B cell (primary cell): ENCODE results near the gene PREP. TPM values are rescaled to one million over a fixed set of nuclear protein-coding genes. Genes with fewer than 3 reads are reported as not detected.

Experiments used
- ATAC-seq: fragments of 200-7000 bp; cut with Tn5 transposase; one replicate; pipeline ENCODE4 v1.10.0; 2021; ENCODE audit warnings: low read depth, mild to moderate bottlenecking, moderate number of reproducible peaks, moderate library complexity
- CTCF ChIA-PET: fragments of 350-600 bp; sonication (Branson Sonifier 250); formaldehyde crosslinking; loops from one replicate; lab custom pipeline; 2021; ENCODE audit warnings: antibody characterized with exemption, inconsistent platforms; lab: Charles Lee
- POLR2A ChIA-PET: fragments of 350-600 bp; sonication (Branson Sonifier 250); formaldehyde crosslinking; loops from one replicate; lab custom pipeline; 2021; ENCODE audit warnings: antibody characterized with exemption; lab: Charles Lee
- DNase-seq: peaks from one replicate; pipeline ENCODE4 v3.0.0; 2013
- H2AFZ ChIP-seq: 2 replicates; pipeline ENCODE4 v1.6.1; 2012; ENCODE audit warnings: mild to moderate bottlenecking, low read depth, low read length; ENCODE audit not compliant: insufficient read depth, poor library complexity, severe bottlenecking
- H3K27ac ChIP-seq, 2 donors: 1 replicate in 1 of 2; 2 replicates in 1 of 2; pipeline ENCODE4 v1.5.1; 2012 to 2013; ENCODE audit warnings: low read length in 2 of 2, mild to moderate bottlenecking in 2 of 2, moderate library complexity in 1 of 2
- H3K27me3 ChIP-seq, 4 experiments: fragments of 200-600 bp in 1 of 4; sonication (generic) in 1 of 4; replicated peaks in 1 of 4; 1 replicate in 2 of 4; 2 replicates in 2 of 4; pipeline versions ENCODE4 v1.6.1 to v1.7.0; 2013 to 2016; ENCODE audit warnings: low read length in 3 of 4, mild to moderate bottlenecking in 2 of 4, mixed read lengths in 1 of 4, moderate library complexity in 1 of 4; ENCODE audit not compliant: insufficient read depth in 4 of 4, control insufficient read depth in 3 of 4; ENCODE audit errors: control extremely low read depth in 1 of 4
- H3K36me3 ChIP-seq, 2 experiments: replicated peaks in 1 of 2; 1 replicate in 1 of 2; 2 replicates in 1 of 2; pipeline versions ENCODE4 v1.6.1 to v1.7.1; 2013; ENCODE audit warnings: low read length in 1 of 2; ENCODE audit not compliant: insufficient read depth in 2 of 2, control insufficient read depth in 1 of 2; ENCODE audit errors: control extremely low read depth in 1 of 2, extremely low read depth in 1 of 2
- H3K4me1 ChIP-seq, 2 donors: fragments of 200-600 bp in 1 of 2; sonication (generic) in 1 of 2; 1 replicate in 1 of 2; 2 replicates in 1 of 2; pipeline versions ENCODE4 v1.5.1 to v1.6.1; 2013 to 2017; ENCODE audit warnings: low read length in 2 of 2; ENCODE audit not compliant: control insufficient read depth in 2 of 2, insufficient read depth in 2 of 2
- H3K4me2 ChIP-seq: replicated peaks from 2 replicates; pipeline ENCODE3; 2012; ENCODE audit warnings: mild to moderate bottlenecking, low read depth, low read length; ENCODE audit not compliant: poor library complexity, severe bottlenecking
- H3K4me3 ChIP-seq, 5 experiments: fragments of 200-600 bp in 1 of 5; sonication (generic) in 1 of 5; 1 replicate in 3 of 5; 2 replicates in 2 of 5; pipeline versions ENCODE4 v1.5.1 to v1.7.0; 2011 to 2016; ENCODE audit warnings: low read length in 4 of 5, mild to moderate bottlenecking in 4 of 5, low read depth in 2 of 5, control low read depth in 1 of 5, moderate library complexity in 1 of 5; ENCODE audit not compliant: insufficient read depth in 1 of 5; ENCODE audit errors: control extremely low read depth in 1 of 5, extremely low read depth in 1 of 5
- H3K79me2 ChIP-seq: fragments of 200-600 bp; sonication (generic); one replicate; pipeline ENCODE4 v1.6.0; 2016; ENCODE audit warnings: low read length; ENCODE audit not compliant: control insufficient read depth, insufficient read depth
- H3K9ac ChIP-seq: fragments of 200-600 bp; sonication (generic); 2 replicates; pipeline ENCODE4 v1.6.1; 2017; ENCODE audit warnings: mild to moderate bottlenecking, low read length, moderate library complexity
- H3K9me3 ChIP-seq, 3 donors: one replicate each; pipeline versions ENCODE4 v1.6.1 to v1.7.1; 2013; ENCODE audit warnings: low read length in 2 of 3; ENCODE audit not compliant: control insufficient read depth in 2 of 3, insufficient read depth in 1 of 3; ENCODE audit errors: control extremely low read depth in 1 of 3
- H4K20me1 ChIP-seq: 2 replicates; pipeline ENCODE4 v1.6.0; 2012; ENCODE audit warnings: mild to moderate bottlenecking, low read length; ENCODE audit not compliant: insufficient read depth, control insufficient read depth, poor library complexity, severe bottlenecking
- H3K27ac Mint-ChIP-seq: one replicate; pipeline ENCODE4 v1.8.0; 2021; ENCODE audit warnings: mixed read lengths
- H3K27me3 Mint-ChIP-seq: one replicate; pipeline ENCODE4 v1.8.0; 2021; ENCODE audit warnings: mixed read lengths
- H3K4me1 Mint-ChIP-seq: one replicate; pipeline ENCODE4 v1.8.0; 2021; ENCODE audit warnings: mixed read lengths
- H3K4me3 Mint-ChIP-seq: one replicate; pipeline ENCODE4 v1.8.0; 2021; ENCODE audit warnings: mixed read lengths
- H3K9me3 Mint-ChIP-seq: one replicate; pipeline ENCODE4 v1.8.0; 2022; ENCODE audit warnings: mixed read lengths; ENCODE audit not compliant: insufficient read depth
- EZH2 ChIP-seq: IDR thresholded peaks from 2 replicates; pipeline ENCODE4 v1.6.1; 2012; ENCODE audit warnings: borderline replicate concordance, low read depth, mild to moderate bottlenecking, moderate library complexity, low read length; ENCODE audit not compliant: insufficient read depth, poor library complexity, severe bottlenecking
- whole genome bisulfite sequencing: methylation state at CpG from one replicate; pipeline ENCODE4 v1.1.5; 2013; ENCODE audit warnings: missing lambda C conversion rate; ENCODE audit not compliant: insufficient coverage; 5-methylcytosine and 5-hydroxymethylcytosine counted together
- intact Hi-C: fragments of 100-400 bp; cut with micrococcal nuclease; formaldehyde crosslinking; loops from one replicate; pipeline ENCODE4 v1.10.0; 2022
- polyA plus RNA-seq: library from polyadenylated mRNA; depleted of rRNA; stranded (reverse); fragments of >200 nt; gene quantifications from 2 replicates; pipeline ENCODE4 v1.2.3, GENCODE V29; 2012
- total RNA-seq, 2 donors: library from RNA; stranded (reverse); fragments of 120-200 nt in 1 of 2; gene quantifications; 1 replicate in 1 of 2; 2 replicates in 1 of 2; pipeline versions ENCODE4 v1.2.3 to v1.2.4, GENCODE V29; 2013 to 2022
- TF ChIP-seq, protein P1 (sequence below): fragments of 200-600 bp; IDR thresholded peaks from one replicate; pipeline ENCODE4 v1.8.0; 2022; ENCODE audit warnings: antibody characterized with exemption, mild to moderate bottlenecking

PREP gene
- total and polyA plus RNA-seq, 2 donors (not counting 1 experiment from before 2014, with no cell fraction given): 12.2 to 27.0 TPM

DNA sequence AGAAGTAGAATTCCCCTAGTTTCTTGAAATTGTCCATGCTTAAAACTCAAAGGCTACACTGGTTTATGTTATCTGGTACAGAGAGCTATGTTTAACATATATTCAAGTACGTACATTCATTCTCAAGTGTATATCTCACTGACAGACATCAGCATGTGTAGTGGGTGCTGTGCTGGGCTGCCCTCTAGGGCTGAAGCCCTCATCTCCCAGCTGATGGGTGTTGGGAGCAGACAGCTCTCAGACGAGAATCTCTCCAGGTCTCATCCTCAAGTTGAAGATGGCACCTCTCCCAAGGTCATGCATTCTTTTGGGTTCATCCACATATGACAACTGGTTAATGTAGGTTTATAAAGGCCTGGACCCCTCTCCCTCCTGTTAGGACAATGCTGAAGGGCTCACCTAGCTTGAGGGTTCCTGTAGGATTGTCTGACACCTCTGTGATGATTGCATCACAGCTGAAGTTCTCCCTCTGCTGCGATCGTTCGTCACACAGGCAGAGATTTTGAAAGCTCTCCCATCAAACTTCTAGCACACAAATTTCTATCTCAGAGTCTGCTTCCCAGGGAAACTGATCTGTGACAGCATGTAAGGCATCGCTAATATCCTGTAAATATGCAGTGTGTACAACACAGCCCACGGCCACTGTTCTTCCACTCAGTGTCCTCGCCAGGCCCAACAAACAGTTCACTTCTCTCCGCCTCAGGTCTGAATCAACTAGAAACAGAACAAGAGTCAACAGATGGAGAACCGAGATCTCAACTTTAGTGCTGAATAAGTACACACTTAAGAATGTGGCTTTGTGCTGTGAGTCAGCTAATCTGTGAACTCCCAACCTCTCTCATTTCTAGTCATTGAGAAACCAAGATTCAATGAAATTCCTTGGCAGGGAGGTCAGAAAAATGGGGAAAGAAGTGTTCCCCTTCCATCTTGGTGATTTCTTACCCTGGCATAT, 43.2 kb downstream of the PREP start:
- H3K27ac Mint-ChIP-seq: no peak overlapping the region
- H3K9me3 Mint-ChIP-seq: peaks cover 2% of the 10 kb centered on the region
- no peaks in the 10 kb centered on the region for H3K4me1 Mint-ChIP-seq
- intact Hi-C loops: no loop called here
- ATAC-seq (no peak), DNase-seq (no peak)
- Histone ChIP-seq H3K27me3 (no peaks in the 10 kb centered on the region), H3K27ac (no peak overlapping the region), H3K4me2 (no peak overlapping the region), H3K4me1 (no peaks in the 10 kb centered on the region), H3K36me3 (peaks cover 12 to 32% of the 10 kb centered on the region in 2 experiments), H4K20me1 (no peaks in the 10 kb centered on the region), H3K79me2 (no peaks in the 10 kb centered on the region), H3K9ac (no peak overlapping the region), H3K4me3 (no peak overlapping the region), H3K9me3 (peaks cover 0 to 4% (median 0%) of the 10 kb centered on the region in 3 donors), H2AFZ (no peak overlapping the region)
- CTCF ChIA-PET: no interaction called here
- no peak overlapping the region for H3K4me3 Mint-ChIP-seq
- TF ChIP-seq, protein P1, sequence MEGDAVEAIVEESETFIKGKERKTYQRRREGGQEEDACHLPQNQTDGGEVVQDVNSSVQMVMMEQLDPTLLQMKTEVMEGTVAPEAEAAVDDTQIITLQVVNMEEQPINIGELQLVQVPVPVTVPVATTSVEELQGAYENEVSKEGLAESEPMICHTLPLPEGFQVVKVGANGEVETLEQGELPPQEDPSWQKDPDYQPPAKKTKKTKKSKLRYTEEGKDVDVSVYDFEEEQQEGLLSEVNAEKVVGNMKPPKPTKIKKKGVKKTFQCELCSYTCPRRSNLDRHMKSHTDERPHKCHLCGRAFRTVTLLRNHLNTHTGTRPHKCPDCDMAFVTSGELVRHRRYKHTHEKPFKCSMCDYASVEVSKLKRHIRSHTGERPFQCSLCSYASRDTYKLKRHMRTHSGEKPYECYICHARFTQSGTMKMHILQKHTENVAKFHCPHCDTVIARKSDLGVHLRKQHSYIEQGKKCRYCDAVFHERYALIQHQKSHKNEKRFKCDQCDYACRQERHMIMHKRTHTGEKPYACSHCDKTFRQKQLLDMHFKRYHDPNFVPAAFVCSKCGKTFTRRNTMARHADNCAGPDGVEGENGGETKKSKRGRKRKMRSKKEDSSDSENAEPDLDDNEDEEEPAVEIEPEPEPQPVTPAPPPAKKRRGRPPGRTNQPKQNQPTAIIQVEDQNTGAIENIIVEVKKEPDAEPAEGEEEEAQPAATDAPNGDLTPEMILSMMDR: no peak
- no peak for TF ChIP-seq EZH2
- no peaks in the 10 kb centered on the region for H3K27me3 Mint-ChIP-seq
- WGBS: 86% methylated on average over 7 of the region's 10 CpGs
- POLR2A ChIA-PET: no interaction called here

DNA sequence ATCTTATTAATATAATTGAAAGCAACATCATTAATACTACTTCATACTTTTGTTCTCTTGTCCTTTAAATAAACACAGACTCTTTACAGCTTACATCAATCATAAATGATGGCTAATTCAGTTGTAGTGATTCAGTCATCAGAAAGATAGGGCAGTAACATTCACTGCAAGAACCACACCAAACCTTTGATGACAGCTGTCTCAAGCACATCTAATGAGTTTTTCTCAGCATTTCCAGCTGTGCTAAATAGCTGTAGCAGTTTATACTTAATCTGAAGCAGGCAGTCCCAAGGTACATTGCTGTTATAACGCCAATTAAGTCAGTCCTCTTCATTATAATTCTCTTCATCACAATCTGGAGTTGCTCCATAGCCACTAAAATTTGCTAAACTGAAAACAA, 45.7 kb downstream of the PREP start:
- Histone ChIP-seq H3K27ac (no peak overlapping the region), H3K4me2 (no peak overlapping the region), H3K4me3 (no peak overlapping the region), H2AFZ (no peak overlapping the region), H3K79me2 (no peaks in the 10 kb centered on the region), H3K4me1 (no peaks in the 10 kb centered on the region), H3K9me3 (peaks cover 0 to 4% (median 0%) of the 10 kb centered on the region in 3 donors), H3K27me3 (no peaks in the 10 kb centered on the region), H3K9ac (no peak overlapping the region), H3K36me3 (peaks cover 12 to 29% of the 10 kb centered on the region in 2 experiments), H4K20me1 (no peaks in the 10 kb centered on the region)
- ATAC-seq (no peak), DNase-seq (no peak)
- TF ChIP-seq EZH2: no peak
- TF ChIP-seq, protein P1: no peak
- POLR2A ChIA-PET: no interaction called here
- intact Hi-C loops: no loop called here
- CTCF ChIA-PET: no interaction called here
- Mint-ChIP-seq H3K27me3 (no peaks in the 10 kb centered on the region), H3K27ac (no peak overlapping the region), H3K4me1 (no peaks in the 10 kb centered on the region), H3K4me3 (no peak overlapping the region), H3K9me3 (peaks cover 2% of the 10 kb centered on the region)
- 100% methylated on average over 1 of the region's 1 CpG for WGBS
